Esophagus muscularis mucosa (tissue), 4 donors: Measurements from ENCODE around the gene PRDM15. TPM values are rescaled to one million over a fixed set of nuclear protein-coding genes. Genes with fewer than 3 reads are reported as not detected.

Experiments
- DNase-seq: peaks from one replicate; pipeline ENCODE4 v3.0.0-alpha.2; 2017; ENCODE audit errors: extremely low spot score
- H3K27ac ChIP-seq, 4 donors: fragments of 200-600 bp; sonication (generic); replicated peaks in 1 of 4; 1 replicate in 3 of 4; 2 replicates in 1 of 4; pipeline ENCODE4 v1.5.1; 2016 to 2019; ENCODE audit warnings: mild to moderate bottlenecking in 1 of 4
- H3K27me3 ChIP-seq, 4 donors: fragments of 200-600 bp; sonication (generic); one replicate each; pipeline versions ENCODE4 v1.5.1 to v1.6.0; 2016 to 2019
- H3K36me3 ChIP-seq, 4 donors: fragments of 200-600 bp; sonication (generic); one replicate each; pipeline ENCODE4 v1.5.1; 2016 to 2019
- H3K4me1 ChIP-seq, 4 donors: fragments of 200-600 bp; sonication (generic); one replicate each; pipeline ENCODE4 v1.5.1; 2016 to 2019
- H3K4me3 ChIP-seq, 4 donors: fragments of 200-600 bp; sonication (generic); 1 replicate in 2 of 4; 2 replicates in 2 of 4; pipeline ENCODE4 v1.5.1; 2016 to 2019; ENCODE audit warnings: mild to moderate bottlenecking in 4 of 4, moderate library complexity in 1 of 4
- H3K9me3 ChIP-seq, 4 donors: fragments of 200-600 bp; sonication (generic); 1 replicate in 3 of 4; 2 replicates in 1 of 4; pipeline ENCODE4 v1.5.1; 2016 to 2019
- CTCF ChIP-seq, 3 experiments: fragments of 200-600 bp in 2 of 3; fragments of 450-650 bp in 1 of 3; sonication (generic) in 2 of 3; IDR thresholded peaks; one replicate each; pipeline ENCODE4 v1.5.1; 2017 to 2019; ENCODE audit warnings: antibody characterized with exemption in 3 of 3, mild to moderate bottlenecking in 2 of 3, moderate library complexity in 1 of 3
- EP300 ChIP-seq: sonication (generic); formaldehyde crosslinking; IDR thresholded peaks from one replicate; pipeline ENCODE4 v1.6.1; 2017; ENCODE audit warnings: antibody characterized with exemption
- POLR2A ChIP-seq: fragments of 450-650 bp; IDR thresholded peaks from one replicate; pipeline ENCODE4 v1.6.1; 2017; ENCODE audit warnings: antibody characterized with exemption, moderate library complexity, mild to moderate bottlenecking, low read depth
- POLR2AphosphoS5 ChIP-seq, 2 donors: sonication (generic); formaldehyde crosslinking; IDR thresholded peaks; one replicate each; pipeline ENCODE4 v1.6.1; 2017; ENCODE audit warnings: antibody characterized with exemption in 2 of 2
- WGBS: methylation state at CpG from one replicate; pipeline ENCODE4 v1.1.5; 2018; 5-methylcytosine and 5-hydroxymethylcytosine counted together
- intact Hi-C: fragments of 100-400 bp; cut with DNase I; formaldehyde crosslinking; loops from one replicate; pipeline ENCODE4 v1.15.1; 2023
- total RNA-seq, 4 donors: library from RNA; depleted of rRNA; stranded (reverse); fragments of >200 nt; gene quantifications; one replicate each; pipeline versions ENCODE4 v1.1.0 to v1.2.1, GENCODE V29; 2016

Gene PRDM15
- total RNA-seq, 4 donors from 2014 or later: 5.0 to 6.3 (median 5.4) TPM

- no peaks in the 10 kb centered on the region for H3K27me3 ChIP-seq
- DNase-seq: no peak
- no peak for TF ChIP-seq EP300
- TF ChIP-seq POLR2AphosphoS5 (IDR thresholded peaks at IDR 0.05): no peak
- no peak for TF ChIP-seq POLR2A
- TF ChIP-seq CTCF (IDR thresholded peaks at IDR 0.05): no peak
- 88% methylated on average over 13 of the region's 13 CpGs for WGBS
- H3K4me3 ChIP-seq: no peak overlapping the region
- H3K36me3 ChIP-seq: peaks cover 29 to 60% (median 44%) of the 10 kb centered on the region in 4 donors
- H3K9me3 ChIP-seq: no peaks in the 10 kb centered on the region
- intact Hi-C loops: no loop called here
- H3K4me1 ChIP-seq: peaks cover 6 to 14% (median 13%) of the 10 kb centered on the region in 4 donors
- H3K27ac ChIP-seq: no peak overlapping the region
These were observed 75.8 kb downstream of the PRDM15 start for GRCh38 chr21:41803316-41803715.

GRCh38 chr21:41802684-41803083 lies 76.5 kb downstream of the PRDM15 start:
- 77% methylated on average over 19 of the region's 19 CpGs for WGBS
- no peak for DNase-seq
- no peaks in the 10 kb centered on the region for H3K9me3 ChIP-seq
- H3K27me3 ChIP-seq: no peaks in the 10 kb centered on the region
- intact Hi-C loops: no loop called here
- H3K4me3 ChIP-seq: peak overlapping the region in 2 of 4 donors; percentile 16 to 22
- peaks cover 6 to 14% (median 13%) of the 10 kb centered on the region in 4 donors for H3K4me1 ChIP-seq
- H3K27ac ChIP-seq: no peak overlapping the region
- TF ChIP-seq CTCF (IDR thresholded peaks at IDR 0.05) (no peak), POLR2A (no peak), POLR2AphosphoS5 (IDR thresholded peaks at IDR 0.05) (peak in 1 of 2 donors; percentile 34), EP300 (no peak)
- peaks cover 33 to 60% (median 44%) of the 10 kb centered on the region in 4 donors for H3K36me3 ChIP-seq

GRCh38 chr21:41802198-41802584 lies 77.0 kb downstream of the PRDM15 start:
- 84% methylated on average over 5 of the region's 5 CpGs for WGBS
- intact Hi-C loops: no loop called here
- H3K9me3 ChIP-seq: no peaks in the 10 kb centered on the region
- H3K27me3 ChIP-seq: no peaks in the 10 kb centered on the region
- TF ChIP-seq EP300 (no peak), POLR2A (no peak), CTCF (IDR thresholded peaks at IDR 0.05) (no peak)
- DNase-seq: no peak
- peaks cover 33 to 60% (median 45%) of the 10 kb centered on the region in 4 donors for H3K36me3 ChIP-seq
- peaks cover 6 to 14% (median 13%) of the 10 kb centered on the region in 4 donors for H3K4me1 ChIP-seq
- H3K4me3 ChIP-seq: peak overlapping the region in 1 of 4 donors; percentile 22
- no peak overlapping the region for H3K27ac ChIP-seq

GRCh38 chr21:41801321-41802197 lies 77.6 kb downstream of the PRDM15 start:
- no peak for TF ChIP-seq POLR2AphosphoS5 (IDR thresholded peaks at IDR 0.05)
- Histone ChIP-seq H3K4me3 (no peak overlapping the region), H3K27me3 (no peaks in the 10 kb centered on the region), H3K36me3 (peaks cover 33 to 65% (median 47%) of the 10 kb centered on the region in 4 donors), H3K27ac (no peak overlapping the region), H3K4me1 (peaks cover 6 to 14% (median 13%) of the 10 kb centered on the region in 4 donors), H3K9me3 (no peaks in the 10 kb centered on the region)
- WGBS: 90% methylated on average over 30 of the region's 32 CpGs
- intact Hi-C loops: no loop called here
- DNase-seq: no peak

- H3K4me1 ChIP-seq: peaks cover 6 to 14% (median 13%) of the 10 kb centered on the region in 4 donors
- intact Hi-C loops: no loop called here
- H3K36me3 ChIP-seq: peaks cover 33 to 65% (median 47%) of the 10 kb centered on the region in 4 donors
- DNase-seq: no peak
- H3K9me3 ChIP-seq: no peaks in the 10 kb centered on the region
- TF ChIP-seq EP300 (no peak), POLR2A (no peak), CTCF (IDR thresholded peaks at IDR 0.05) (no peak), POLR2AphosphoS5 (IDR thresholded peaks at IDR 0.05) (no peak)
- H3K27me3 ChIP-seq: no peaks in the 10 kb centered on the region
- H3K4me3 ChIP-seq: no peak overlapping the region
- H3K27ac ChIP-seq: no peak overlapping the region
- WGBS: 90% methylated on average over 22 of the region's 24 CpGs
These were observed 78.5 kb downstream of the PRDM15 start for GRCh38 chr21:41800425-41801320.
